GM04503 (cell line): ENCODE results near the gene CCDC196.

Source experiments
- DNase-seq: peaks from one replicate; pipeline ENCODE4 v3.0.0-alpha.2; 2012; ENCODE audit warnings: low read depth

The CCDC196 gene

DNA sequence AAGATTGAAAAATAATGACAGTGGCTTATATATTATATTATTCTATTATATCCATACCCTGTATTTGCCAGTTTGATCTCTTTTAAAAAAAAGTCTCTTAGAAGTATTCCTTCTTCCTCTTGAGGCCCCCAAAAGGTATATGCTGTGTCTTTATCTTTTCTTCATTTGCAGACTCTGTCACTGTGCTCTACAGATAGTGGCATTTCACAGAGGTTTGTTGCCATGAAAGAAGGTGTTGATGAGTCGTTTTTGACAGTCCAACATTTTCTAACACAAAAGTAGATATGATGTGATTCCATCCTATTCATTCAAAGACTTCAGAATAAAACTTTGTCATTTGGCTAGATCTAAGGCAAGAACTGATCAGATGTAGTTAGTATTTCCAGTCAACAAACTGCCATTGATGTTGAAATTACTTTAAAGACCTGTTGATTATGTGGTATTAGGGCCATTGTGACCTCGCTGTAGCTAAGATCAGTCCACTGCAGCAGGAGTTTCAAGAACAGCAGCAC, at the start of gene CCDC196:
Gene CCDC196 (plus strand): TSS at position 462 of the 512 bp plus-strand sequence. CDS start 132 bp downstream, outside the sequence.
- DNase-seq = no peak

DNA sequence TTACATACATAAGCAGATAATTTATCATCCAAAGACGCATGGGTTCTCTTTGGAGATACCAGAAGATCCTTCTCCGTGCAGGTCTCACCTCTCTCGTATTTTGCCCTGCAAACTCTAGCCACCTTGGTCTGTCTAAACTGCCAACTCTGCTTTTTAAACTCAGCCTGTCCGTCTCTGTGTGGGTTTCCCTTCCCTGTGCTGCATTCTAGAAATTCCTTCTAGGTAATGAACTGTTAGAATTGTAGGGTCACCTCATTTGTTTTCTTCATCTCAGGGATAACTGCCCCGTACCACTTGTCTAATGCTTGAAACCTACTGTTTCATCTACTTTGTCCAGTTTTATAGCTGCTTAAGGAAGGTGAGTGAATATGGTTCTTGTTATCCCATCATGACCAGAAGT, 45.4 kb upstream of the CCDC196 start:
- DNase-seq = no peak

DNA sequence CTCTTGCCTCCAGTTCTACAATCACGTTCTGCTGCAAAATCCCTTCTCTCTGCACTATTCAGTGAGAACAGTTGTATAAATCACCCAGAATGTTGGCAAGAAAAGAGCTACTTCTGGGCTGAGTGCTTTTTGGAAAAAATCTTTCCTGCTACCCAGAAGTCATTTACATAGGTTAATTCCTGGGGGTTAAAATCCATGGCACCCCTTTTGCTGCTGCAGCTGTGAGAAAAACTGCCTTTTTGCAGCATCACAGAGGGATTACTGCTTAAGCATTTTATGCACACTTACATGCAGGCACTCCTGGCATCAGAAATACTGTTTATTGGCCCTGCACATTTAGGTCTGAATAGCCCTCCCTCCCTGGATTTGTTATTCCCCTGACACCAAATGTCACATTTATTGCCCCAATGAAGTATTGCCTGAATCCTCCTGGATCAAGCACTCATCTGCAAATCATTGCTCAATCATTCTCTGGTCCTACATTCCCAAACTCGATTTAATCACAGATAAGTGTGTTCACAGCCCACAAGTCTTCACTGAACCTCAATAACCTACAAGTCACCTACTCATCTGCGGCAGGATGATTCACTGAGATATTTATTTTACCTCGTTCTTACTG, 43.1 kb upstream of the CCDC196 start:
- no peak for DNase-seq

GRCh38 chr14:66443785-66444184, 42.4 kb upstream of the CCDC196 start:
- no peak for DNase-seq

GRCh38 chr14:66444271-66444927, 41.8 kb upstream of the CCDC196 start:
- DNase-seq = no peak

- no peak for DNase-seq
Measured at GRCh38 chr14:66445936-66446335, 40.2 kb upstream of the CCDC196 start.

GRCh38 chr14:66453469-66453868, 32.7 kb upstream of the CCDC196 start:
- DNase-seq = no peak

DNA sequence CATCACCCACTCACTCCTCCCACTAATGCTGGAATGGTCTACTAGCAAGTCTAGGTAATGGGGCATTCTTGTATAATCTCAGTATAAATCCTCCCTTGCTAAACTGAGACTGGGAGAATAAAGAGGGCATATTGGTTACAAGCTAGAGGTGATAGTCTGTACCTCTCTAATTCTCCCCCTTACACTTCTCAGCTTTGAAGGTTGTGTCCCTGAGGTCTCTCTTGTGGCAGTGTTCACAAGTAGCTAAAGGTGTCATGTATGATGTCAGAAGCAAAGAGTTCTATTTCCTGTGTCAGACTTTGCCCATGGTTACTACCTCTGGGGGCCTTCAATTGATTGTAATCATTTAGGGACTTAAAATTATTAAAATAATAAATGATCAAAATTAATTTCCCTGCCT, 26.6 kb upstream of the CCDC196 start:
- no peak for DNase-seq

GRCh38 chr14:66464261-66464660, 21.9 kb upstream of the CCDC196 start:
- no peak for DNase-seq

- no peak for DNase-seq
Measured at GRCh38 chr14:66468778-66469367, 17.3 kb upstream of the CCDC196 start.

DNA sequence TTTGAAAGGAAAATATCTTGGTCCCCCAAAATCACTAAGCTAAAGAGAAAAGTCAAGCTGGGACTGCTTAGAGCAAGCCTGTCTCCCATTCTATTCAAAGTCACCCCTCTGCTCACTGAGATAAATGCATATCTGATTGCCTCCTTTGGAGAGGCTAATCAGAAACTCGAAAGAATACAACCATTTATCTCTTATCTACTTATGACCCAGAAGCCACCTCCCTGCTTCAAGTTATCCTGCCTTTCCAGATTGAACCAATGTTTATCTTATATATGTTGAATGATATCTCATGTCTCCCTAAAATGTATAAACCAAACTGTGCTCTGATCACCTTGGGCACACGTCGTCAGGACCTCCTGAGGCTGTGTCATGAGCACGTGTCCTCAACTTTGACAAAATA, 14.6 kb upstream of the CCDC196 start:
- no peak for DNase-seq

- DNase-seq = no peak
Measured at GRCh38 chr14:66472251-66472650, 13.9 kb upstream of the CCDC196 start.

GRCh38 chr14:66473223-66473622, 12.9 kb upstream of the CCDC196 start:
- no peak for DNase-seq

GRCh38 chr14:66476964-66477363, 9.2 kb upstream of the CCDC196 start:
- DNase-seq = no peak

- no peak for DNase-seq
Measured at GRCh38 chr14:66477567-66477966, 8.6 kb upstream of the CCDC196 start.

GRCh38 chr14:66482873-66483272, 3.3 kb upstream of the CCDC196 start:
- DNase-seq = no peak

GRCh38 chr14:66483322-66483721, 2.8 kb upstream of the CCDC196 start:
- DNase-seq = no peak

DNA sequence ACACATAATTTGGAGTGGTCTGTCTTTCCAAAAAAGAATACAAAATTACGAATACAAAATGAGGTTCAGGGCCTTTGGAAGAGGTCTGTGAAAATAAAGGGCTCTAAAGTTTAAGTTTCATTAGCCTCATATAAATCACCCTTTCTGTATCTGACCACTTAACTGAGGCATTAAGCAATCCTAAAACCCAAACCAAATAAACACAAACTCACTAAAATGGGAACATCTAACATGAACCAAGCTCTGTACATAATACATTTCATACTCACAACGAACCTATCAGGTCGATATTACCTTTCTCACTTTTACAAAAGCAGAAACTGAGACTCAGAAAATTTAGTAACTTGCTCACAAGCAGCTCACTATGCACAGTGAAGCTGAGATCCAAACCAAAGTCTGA, 1.1 kb upstream of the CCDC196 start:
- no peak for DNase-seq

DNA sequence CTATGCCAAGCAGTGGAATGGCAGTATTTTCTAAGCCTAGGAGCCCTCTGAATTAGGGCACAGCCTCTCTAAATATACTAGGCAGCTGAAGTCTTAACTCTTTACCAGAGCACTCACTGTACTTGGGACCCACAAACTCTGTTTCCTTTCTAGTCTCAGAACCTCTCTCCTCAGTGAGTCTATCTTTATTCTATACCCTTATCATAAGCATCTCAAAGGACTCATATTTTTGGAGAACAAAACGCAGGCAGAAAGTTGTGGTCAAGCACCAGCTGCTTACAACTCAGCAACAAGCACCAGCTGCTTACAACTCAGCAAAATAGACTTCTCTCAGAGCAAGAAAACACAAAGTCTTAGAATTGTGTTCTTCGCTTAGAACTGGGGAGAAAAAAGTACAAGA, 993 bp downstream of the CCDC196 start:
- no peak for DNase-seq

DNA sequence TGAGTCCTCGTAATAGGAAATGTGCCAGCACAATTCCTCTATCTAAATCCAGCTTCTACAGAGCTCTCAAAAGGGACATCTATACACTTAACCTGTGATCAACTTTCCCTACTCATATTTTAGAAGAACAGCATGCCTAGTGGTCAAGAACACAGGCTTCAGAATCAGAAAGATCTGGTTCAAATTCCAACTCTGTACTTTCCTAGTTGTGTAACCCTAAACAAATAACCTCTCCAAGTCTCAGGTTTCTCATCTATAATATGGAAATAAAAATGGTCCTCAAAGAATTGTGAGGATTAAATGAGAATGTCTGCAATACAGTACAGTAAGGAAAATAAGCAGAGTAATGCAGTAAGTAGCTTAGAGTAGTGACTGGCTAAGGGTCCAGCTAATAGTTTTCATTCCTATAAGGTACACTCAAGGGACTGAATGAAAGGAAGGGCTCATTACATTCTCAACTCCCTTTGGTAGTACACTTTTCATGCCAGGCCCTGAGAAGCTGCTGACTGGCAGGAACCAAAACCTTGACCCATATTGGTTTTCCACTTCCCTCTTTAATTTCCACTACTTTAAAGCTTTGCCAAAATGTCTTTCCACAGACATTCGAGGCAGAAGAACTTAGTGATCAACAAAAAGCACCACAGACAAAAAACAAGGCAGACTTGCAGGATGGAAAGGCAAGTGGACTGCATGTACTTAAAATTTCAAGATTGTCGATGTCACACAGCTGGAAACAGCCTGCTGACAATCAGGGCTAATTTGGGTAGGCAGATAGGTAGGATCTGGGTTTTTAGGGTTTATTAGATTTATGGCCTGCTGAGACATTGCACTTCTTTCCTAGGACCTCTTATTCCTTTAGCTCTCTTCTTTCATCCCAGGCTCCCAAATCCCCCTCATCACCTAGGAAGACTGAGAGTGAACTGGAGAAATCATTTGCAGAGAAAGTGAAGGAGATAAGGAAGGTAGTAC, 4.3 kb downstream of the CCDC196 start:
- DNase-seq = no peak

GRCh38 chr14:66493750-66494149, 7.6 kb downstream of the CCDC196 start:
- DNase-seq = no peak
